ENCODE results near the gene ITGB1BP1. TPM values are rescaled to one million over a fixed set of nuclear protein-coding genes. Genes with fewer than 3 reads are reported as not detected.

The ITGB1BP1 gene
- total and polyA plus RNA-seq, 10 of the 15 experiments (the other 5 are each of a cell fraction or from before 2014, with no cell fraction given) = 50.2 to 273 (median 97.2) TPM

DNA sequence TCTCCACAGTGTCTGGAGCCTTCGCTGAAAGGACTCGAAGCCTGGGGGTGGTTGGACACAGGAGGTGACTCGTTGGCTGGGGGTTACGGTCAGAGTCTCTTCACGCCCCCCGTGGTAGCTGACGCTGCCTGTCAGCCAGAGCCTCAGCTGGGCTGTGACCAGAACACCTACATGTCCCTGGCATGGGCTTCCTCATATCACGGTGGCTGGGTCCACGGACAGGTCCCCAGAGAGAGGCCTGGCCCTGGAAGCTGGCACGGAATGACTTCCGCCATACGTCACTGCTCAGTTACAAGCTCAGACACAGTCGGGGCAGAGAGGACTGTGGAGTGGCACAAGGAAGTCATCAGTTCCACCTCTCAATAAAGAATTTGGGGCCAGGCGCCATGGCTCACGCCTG is 28.5 kb downstream of the ITGB1BP1 start:
- Histone ChIP-seq H3K4me3 (no peak overlapping the region), H3K27me3 (replicated peaks in 1 of 2; ENCODE audit: control insufficient read depth in 2 of 2, insufficient read depth in 2 of 2, low read length in 1 of 2) (no peaks in the 10 kb centered on the region), H3K9ac (ENCODE audit: control insufficient read depth, insufficient read depth, low read length) (no peak overlapping the region), H3K9me3 (replicated peaks; ENCODE audit: control insufficient read depth, insufficient read depth, low read length) (no peaks in the 10 kb centered on the region), H3K4me1 (ENCODE audit: control insufficient read depth, insufficient read depth, low read length) (no peaks in the 10 kb centered on the region), H4K20me1 (ENCODE audit: control insufficient read depth, insufficient read depth) (no peaks in the 10 kb centered on the region), H3K27ac (ENCODE audit: control insufficient read depth, insufficient read depth) (no peak overlapping the region), H3K79me2 (ENCODE audit: control insufficient read depth, insufficient read depth, low read length) (no peaks in the 10 kb centered on the region), H3K36me3 (ENCODE audit: control insufficient read depth in 2 of 2, insufficient read depth in 2 of 2, low read length in 1 of 2) (no peaks in the 10 kb centered on the region), H2AFZ (ENCODE audit: control insufficient read depth, low read depth, low read length) (no peak overlapping the region), H3K4me2 (ENCODE audit: control insufficient read depth, insufficient read depth) (no peak overlapping the region)
- RAD21 ChIA-PET (ENCODE audit: unreplicated experiment) = no interaction called here
- intact Hi-C loops (cut with micrococcal nuclease; ENCODE audit: unreplicated experiment) = no loop called here
- SMC1A ChIA-PET (ENCODE audit: uncharacterized antibody, unreplicated experiment) = no interaction called here
- TF ChIP-seq, protein P1, sequence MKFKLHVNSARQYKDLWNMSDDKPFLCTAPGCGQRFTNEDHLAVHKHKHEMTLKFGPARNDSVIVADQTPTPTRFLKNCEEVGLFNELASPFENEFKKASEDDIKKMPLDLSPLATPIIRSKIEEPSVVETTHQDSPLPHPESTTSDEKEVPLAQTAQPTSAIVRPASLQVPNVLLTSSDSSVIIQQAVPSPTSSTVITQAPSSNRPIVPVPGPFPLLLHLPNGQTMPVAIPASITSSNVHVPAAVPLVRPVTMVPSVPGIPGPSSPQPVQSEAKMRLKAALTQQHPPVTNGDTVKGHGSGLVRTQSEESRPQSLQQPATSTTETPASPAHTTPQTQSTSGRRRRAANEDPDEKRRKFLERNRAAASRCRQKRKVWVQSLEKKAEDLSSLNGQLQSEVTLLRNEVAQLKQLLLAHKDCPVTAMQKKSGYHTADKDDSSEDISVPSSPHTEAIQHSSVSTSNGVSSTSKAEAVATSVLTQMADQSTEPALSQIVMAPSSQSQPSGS (IDR thresholded peaks at IDR 0.05; ENCODE audit: low read length) = no peak
- TF ChIP-seq, protein P2, sequence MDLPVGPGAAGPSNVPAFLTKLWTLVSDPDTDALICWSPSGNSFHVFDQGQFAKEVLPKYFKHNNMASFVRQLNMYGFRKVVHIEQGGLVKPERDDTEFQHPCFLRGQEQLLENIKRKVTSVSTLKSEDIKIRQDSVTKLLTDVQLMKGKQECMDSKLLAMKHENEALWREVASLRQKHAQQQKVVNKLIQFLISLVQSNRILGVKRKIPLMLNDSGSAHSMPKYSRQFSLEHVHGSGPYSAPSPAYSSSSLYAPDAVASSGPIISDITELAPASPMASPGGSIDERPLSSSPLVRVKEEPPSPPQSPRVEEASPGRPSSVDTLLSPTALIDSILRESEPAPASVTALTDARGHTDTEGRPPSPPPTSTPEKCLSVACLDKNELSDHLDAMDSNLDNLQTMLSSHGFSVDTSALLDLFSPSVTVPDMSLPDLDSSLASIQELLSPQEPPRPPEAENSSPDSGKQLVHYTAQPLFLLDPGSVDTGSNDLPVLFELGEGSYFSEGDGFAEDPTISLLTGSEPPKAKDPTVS (IDR thresholded peaks at IDR 0.05; ENCODE audit: low read depth, low read length) = no peak
- TF ChIP-seq, protein P3, sequence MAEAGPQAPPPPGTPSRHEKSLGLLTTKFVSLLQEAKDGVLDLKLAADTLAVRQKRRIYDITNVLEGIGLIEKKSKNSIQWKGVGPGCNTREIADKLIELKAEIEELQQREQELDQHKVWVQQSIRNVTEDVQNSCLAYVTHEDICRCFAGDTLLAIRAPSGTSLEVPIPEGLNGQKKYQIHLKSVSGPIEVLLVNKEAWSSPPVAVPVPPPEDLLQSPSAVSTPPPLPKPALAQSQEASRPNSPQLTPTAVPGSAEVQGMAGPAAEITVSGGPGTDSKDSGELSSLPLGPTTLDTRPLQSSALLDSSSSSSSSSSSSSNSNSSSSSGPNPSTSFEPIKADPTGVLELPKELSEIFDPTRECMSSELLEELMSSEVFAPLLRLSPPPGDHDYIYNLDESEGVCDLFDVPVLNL (IDR thresholded peaks at IDR 0.05; ENCODE audit: low read depth, low read length) = no peak
- no peak for TF ChIP-seq KLF5 (IDR thresholded peaks at IDR 0.05; ENCODE audit: partially characterized antibody)
- TF ChIP-seq, protein P4, sequence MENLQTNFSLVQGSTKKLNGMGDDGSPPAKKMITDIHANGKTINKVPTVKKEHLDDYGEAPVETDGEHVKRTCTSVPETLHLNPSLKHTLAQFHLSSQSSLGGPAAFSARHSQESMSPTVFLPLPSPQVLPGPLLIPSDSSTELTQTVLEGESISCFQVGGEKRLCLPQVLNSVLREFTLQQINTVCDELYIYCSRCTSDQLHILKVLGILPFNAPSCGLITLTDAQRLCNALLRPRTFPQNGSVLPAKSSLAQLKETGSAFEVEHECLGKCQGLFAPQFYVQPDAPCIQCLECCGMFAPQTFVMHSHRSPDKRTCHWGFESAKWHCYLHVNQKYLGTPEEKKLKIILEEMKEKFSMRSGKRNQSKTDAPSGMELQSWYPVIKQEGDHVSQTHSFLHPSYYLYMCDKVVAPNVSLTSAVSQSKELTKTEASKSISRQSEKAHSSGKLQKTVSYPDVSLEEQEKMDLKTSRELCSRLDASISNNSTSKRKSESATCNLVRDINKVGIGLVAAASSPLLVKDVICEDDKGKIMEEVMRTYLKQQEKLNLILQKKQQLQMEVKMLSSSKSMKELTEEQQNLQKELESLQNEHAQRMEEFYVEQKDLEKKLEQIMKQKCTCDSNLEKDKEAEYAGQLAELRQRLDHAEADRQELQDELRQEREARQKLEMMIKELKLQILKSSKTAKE (IDR thresholded peaks at IDR 0.05; ENCODE audit: low read depth, poor library complexity, severe bottlenecking) = no peak
- no peak for TF ChIP-seq MEF2A (IDR thresholded peaks at IDR 0.05; ENCODE audit: insufficient read depth, low read depth, low read length)
- TF ChIP-seq RCOR1 (conservative IDR thresholded peaks at IDR 0.05; ENCODE audit: low read depth, low read length) = no peak
- no peak for TF ChIP-seq MYB (IDR thresholded peaks at IDR 0.05; ENCODE audit: borderline replicate concordance, low read depth, low read length)
- TF ChIP-seq, protein P5, sequence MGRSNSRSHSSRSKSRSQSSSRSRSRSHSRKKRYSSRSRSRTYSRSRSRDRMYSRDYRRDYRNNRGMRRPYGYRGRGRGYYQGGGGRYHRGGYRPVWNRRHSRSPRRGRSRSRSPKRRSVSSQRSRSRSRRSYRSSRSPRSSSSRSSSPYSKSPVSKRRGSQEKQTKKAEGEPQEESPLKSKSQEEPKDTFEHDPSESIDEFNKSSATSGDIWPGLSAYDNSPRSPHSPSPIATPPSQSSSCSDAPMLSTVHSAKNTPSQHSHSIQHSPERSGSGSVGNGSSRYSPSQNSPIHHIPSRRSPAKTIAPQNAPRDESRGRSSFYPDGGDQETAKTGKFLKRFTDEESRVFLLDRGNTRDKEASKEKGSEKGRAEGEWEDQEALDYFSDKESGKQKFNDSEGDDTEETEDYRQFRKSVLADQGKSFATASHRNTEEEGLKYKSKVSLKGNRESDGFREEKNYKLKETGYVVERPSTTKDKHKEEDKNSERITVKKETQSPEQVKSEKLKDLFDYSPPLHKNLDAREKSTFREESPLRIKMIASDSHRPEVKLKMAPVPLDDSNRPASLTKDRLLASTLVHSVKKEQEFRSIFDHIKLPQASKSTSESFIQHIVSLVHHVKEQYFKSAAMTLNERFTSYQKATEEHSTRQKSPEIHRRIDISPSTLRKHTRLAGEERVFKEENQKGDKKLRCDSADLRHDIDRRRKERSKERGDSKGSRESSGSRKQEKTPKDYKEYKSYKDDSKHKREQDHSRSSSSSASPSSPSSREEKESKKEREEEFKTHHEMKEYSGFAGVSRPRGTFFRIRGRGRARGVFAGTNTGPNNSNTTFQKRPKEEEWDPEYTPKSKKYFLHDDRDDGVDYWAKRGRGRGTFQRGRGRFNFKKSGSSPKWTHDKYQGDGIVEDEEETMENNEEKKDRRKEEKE (IDR thresholded peaks at IDR 0.05) = no peak
- no peak for TF ChIP-seq RUNX3 (IDR thresholded peaks at IDR 0.05; ENCODE audit: low read length)
- no peak for TF ChIP-seq ZNF274 (IDR thresholded peaks at IDR 0.05; ENCODE audit: insufficient read depth, insufficient read length)
- WGBS (ENCODE audit: insufficient coverage, insufficient replicate concordance, low lambda C conversion rate, missing lambda C conversion rate) = 71% methylated on average over 15 of the region's 15 CpGs
- in situ Hi-C loops (cut with MboI) = no loop called here
- DNase-seq (ENCODE audit: low read depth, low spot score) (no peak), FAIRE-seq (no peak), ATAC-seq (no peak)
- CTCF ChIA-PET = no interaction called here
- POLR2A ChIA-PET = interaction anchor here (0.6 kb wide), 1 partner anchor 17 kb away, joined by 5 read pairs; no protein-coding TSS in a partner anchor
- BruUV-seq (replicated peaks) = no TSS peak

Data from GM12878 (cell line).